Prostate gland (tissue), 2 donors: ENCODE results near the gene ITPRID2. TPM values are rescaled to one million over a fixed set of nuclear protein-coding genes. Genes with fewer than 3 reads are reported as not detected.

Experiments
- DNase-seq: peaks from one replicate; pipeline ENCODE4 v3.0.0-alpha.2; 2019; ENCODE audit warnings: low spot score
- H3K27ac ChIP-seq, 2 donors: fragments of 200-600 bp; sonication (generic); 2 replicates each; pipeline ENCODE4 v1.5.1; 2017 to 2019
- H3K27me3 ChIP-seq: fragments of 200-600 bp; sonication (generic); replicated peaks from 2 replicates; pipeline ENCODE4 v1.5.1; 2019; ENCODE audit not compliant: insufficient read depth
- H3K36me3 ChIP-seq, 2 donors: fragments of 200-600 bp; sonication (generic); 1 replicate in 1 of 2; 2 replicates in 1 of 2; pipeline versions ENCODE4 v1.5.1 to v1.8.1; 2017 to 2019
- H3K4me1 ChIP-seq: fragments of 200-600 bp; sonication (generic); replicated peaks from 2 replicates; pipeline ENCODE4 v1.5.1; 2019
- H3K4me3 ChIP-seq, 2 donors: fragments of 200-600 bp; sonication (generic); 2 replicates each; pipeline ENCODE4 v1.5.1; 2017 to 2019
- H3K9me3 ChIP-seq: fragments of 200-600 bp; sonication (generic); 2 replicates; pipeline ENCODE4 v1.5.1; 2017
- CTCF ChIP-seq, 4 experiments: fragments of 200-600 bp in 2 of 4; fragments of 450-650 bp in 2 of 4; sonication (generic) in 2 of 4; IDR thresholded peaks; 1 replicate in 3 of 4; 2 replicates in 1 of 4; pipeline ENCODE4 v1.5.1; 2016 to 2019; ENCODE audit warnings: antibody characterized with exemption in 4 of 4, mild to moderate bottlenecking in 2 of 4, moderate library complexity in 2 of 4
- POLR2A ChIP-seq: fragments of 450-650 bp; IDR thresholded peaks from one replicate; pipeline ENCODE4 v1.6.1; 2016; ENCODE audit warnings: antibody characterized with exemption, mild to moderate bottlenecking
- POLR2AphosphoS5 ChIP-seq: sonication (generic); formaldehyde crosslinking; IDR thresholded peaks from one replicate; pipeline ENCODE4 v1.6.1; 2017; ENCODE audit warnings: antibody characterized with exemption
- whole genome bisulfite sequencing: methylation state at CpG from one replicate; pipeline ENCODE4 v1.1.5; 2018; 5-methylcytosine and 5-hydroxymethylcytosine counted together
- intact Hi-C: fragments of 100-400 bp; cut with DNase I; formaldehyde crosslinking; loops from one replicate; pipeline ENCODE4 v1.14.2; 2022
- total RNA-seq, 2 donors: library from RNA; depleted of rRNA; stranded (reverse); fragments of >200 nt; gene quantifications; one replicate each; pipeline ENCODE4 v1.1.0, GENCODE V29; 2016

ITPRID2 gene
- total RNA-seq, 2 donors from 2014 or later: 78.9 to 159 TPM

GRCh38 chr2:181977661-181978350 is 86.3 kb downstream of the ITPRID2 start:
- Histone ChIP-seq H3K9me3 (no peaks in the 10 kb centered on the region), H3K4me3 (no peak overlapping the region), H3K4me1 (no peaks in the 10 kb centered on the region), H3K27me3 (no peaks in the 10 kb centered on the region), H3K36me3 (no peaks in the 10 kb centered on the region), H3K27ac (no peak overlapping the region)
- DNase-seq: no peak
- TF ChIP-seq CTCF (IDR thresholded peaks at IDR 0.05): no peak
- no peak for TF ChIP-seq POLR2AphosphoS5
- no peak for TF ChIP-seq POLR2A
- intact Hi-C loops: no loop called here
- 86% methylated on average over 5 of the region's 5 CpGs for whole genome bisulfite sequencing

- Histone ChIP-seq H3K27me3 (no peaks in the 10 kb centered on the region), H3K9me3 (no peaks in the 10 kb centered on the region), H3K4me3 (no peak overlapping the region), H3K36me3 (no peaks in the 10 kb centered on the region), H3K4me1 (no peaks in the 10 kb centered on the region), H3K27ac (no peak overlapping the region)
- intact Hi-C loops: no loop called here
- 97% methylated on average over 2 of the region's 2 CpGs for WGBS
- TF ChIP-seq POLR2A: no peak
- TF ChIP-seq POLR2AphosphoS5: no peak
- TF ChIP-seq CTCF (IDR thresholded peaks at IDR 0.05): no peak
- DNase-seq: no peak
These were observed 87.0 kb downstream of the ITPRID2 start for GRCh38 chr2:181978351-181979150.

Other genes with a start within 250 kb of the ITPRID2 start
- gene CERKL, start 234.6 kb upstream of the ITPRID2 start, total RNA-seq: 1 to 10 TPM in 1 of 2 donors, under 1 TPM in 1; 0.55 to 3.9 TPM
- not detected for gene NEUROD1, start 211.2 kb upstream of the ITPRID2 start, total RNA-seq
- gene PPP1R1C, start 94.1 kb downstream of the ITPRID2 start, total RNA-seq: 1 to 10 TPM; 5.9 to 9.1 TPM